HCEC 1CT (cell line): ENCODE measurements around the gene TRAPPC13.

Experiments
- DNase-seq: peaks from one replicate; pipeline ENCODE4 v3.0.0-alpha.2; 2017

Gene TRAPPC13

GRCh38 chr5:65682148-65682547 lies 57.3 kb downstream of the TRAPPC13 start:
- no peak for DNase-seq

- no peak for DNase-seq
Observed at GRCh38 chr5:65693121-65693520, 68.3 kb downstream of the TRAPPC13 start.

GRCh38 chr5:65695162-65695755 lies 70.4 kb downstream of the TRAPPC13 start:
- no peak for DNase-seq

GRCh38 chr5:65695896-65696295 lies 71.1 kb downstream of the TRAPPC13 start:
- no peak for DNase-seq

- no peak for DNase-seq
Observed at GRCh38 chr5:65696892-65697291, 72.1 kb downstream of the TRAPPC13 start.

- DNase-seq: no peak
Observed at GRCh38 chr5:65699338-65699737, 74.5 kb downstream of the TRAPPC13 start.

GRCh38 chr5:65702036-65702435 lies 77.2 kb downstream of the TRAPPC13 start:
- DNase-seq: no peak

- no peak for DNase-seq
Observed at GRCh38 chr5:65704621-65705239, 79.9 kb downstream of the TRAPPC13 start.

GRCh38 chr5:65707663-65708062 lies 82.8 kb downstream of the TRAPPC13 start:
- DNase-seq: no peak

GRCh38 chr5:65708145-65708544 lies 83.3 kb downstream of the TRAPPC13 start:
- no peak for DNase-seq
